SK-N-SH (cell line): ENCODE data around the gene DNM2. TPM values are rescaled to one million over a fixed set of nuclear protein-coding genes. Genes with fewer than 3 reads are reported as not detected.

Source experiments
- CTCF ChIA-PET: fragments of 300-600, 350-600 bp; formaldehyde crosslinking; extraction: SDS; loops from one replicate; lab custom pipeline; 2021; lab: Yijun Ruan, JAX
- POLR2A ChIA-PET: fragments of 350-600 bp; sonication (Branson Sonifier 250); formaldehyde crosslinking; extraction: SDS; loops from one replicate; lab custom pipeline; 2020; ENCODE audit warnings: antibody characterized with exemption, inconsistent platforms; lab: Yijun Ruan, JAX
- DNase-seq: peaks from one replicate; pipeline ENCODE4 v3.0.0; 2012
- H2AFZ ChIP-seq: fragments of 200-600 bp; sonication (generic); 2 replicates; pipeline ENCODE4 v1.8.1; 2016; ENCODE audit warnings: antibody characterized with exemption, mild to moderate bottlenecking, low read depth
- H3F3A ChIP-seq: fragments of 200-600 bp; sonication (generic); replicated peaks from 2 replicates; pipeline ENCODE3; 2016; ENCODE audit warnings: antibody characterized with exemption, mild to moderate bottlenecking; ENCODE audit not compliant: insufficient read depth
- H3K27ac ChIP-seq, 2 experiments: fragments of 200-500 bp in 1 of 2; fragments of 200-600 bp in 1 of 2; sonication (Bioruptor generic) in 1 of 2; sonication (generic), shearing (Covaris generic) in 1 of 2; 2 replicates each; pipeline versions ENCODE4 v1.5.1 to v1.6.1; 2014 to 2016; ENCODE audit warnings: low read depth in 2 of 2, inconsistent platforms in 1 of 2, low read length in 1 of 2, mild to moderate bottlenecking in 1 of 2, mixed read lengths in 1 of 2
- H3K27me3 ChIP-seq: fragments of 200-600 bp; sonication (generic), shearing (Covaris generic); 2 replicates; pipeline ENCODE4 v1.6.1; 2016; ENCODE audit warnings: mixed run types; ENCODE audit not compliant: insufficient read depth
- H3K36me3 ChIP-seq, 2 experiments: fragments of 200-500 bp in 1 of 2; fragments of 200-600 bp in 1 of 2; sonication (Bioruptor generic) in 1 of 2; sonication (generic) in 1 of 2; replicated peaks in 1 of 2; 2 replicates each; pipeline versions ENCODE3 to v1.5.1; 2014 to 2016; ENCODE audit warnings: low read length in 1 of 2, mild to moderate bottlenecking in 1 of 2; ENCODE audit not compliant: insufficient read depth in 2 of 2, control insufficient read depth in 1 of 2
- H3K4me1 ChIP-seq, 2 experiments: fragments of 200-500 bp in 1 of 2; fragments of 200-600 bp in 1 of 2; sonication (Bioruptor generic) in 1 of 2; sonication (generic), shearing (Covaris generic) in 1 of 2; 2 replicates each; pipeline versions ENCODE4 v1.5.1 to v1.6.1; 2014 to 2016; ENCODE audit warnings: low read depth in 1 of 2, low read length in 1 of 2, mixed run types in 1 of 2; ENCODE audit not compliant: insufficient read depth in 2 of 2, control insufficient read depth in 1 of 2
- H3K4me2 ChIP-seq: fragments of 200-600 bp; sonication (generic), shearing (Covaris generic); 2 replicates; pipeline ENCODE4 v1.6.1; 2017; ENCODE audit warnings: mixed run types
- H3K4me3 ChIP-seq, 2 experiments: fragments of 200-500 bp in 1 of 2; fragments of 200-600 bp in 1 of 2; sonication (Bioruptor generic) in 1 of 2; sonication (generic), shearing (Covaris generic) in 1 of 2; 2 replicates each; pipeline versions ENCODE4 v1.5.1 to v1.8.1; 2014 to 2016; ENCODE audit warnings: low read depth in 2 of 2, inconsistent platforms in 1 of 2, low read length in 1 of 2, mild to moderate bottlenecking in 1 of 2, mixed read lengths in 1 of 2, moderate library complexity in 1 of 2
- H3K79me2 ChIP-seq: fragments of 200-600 bp; sonication (generic); 2 replicates; pipeline ENCODE4 v1.8.1; 2017; ENCODE audit warnings: mild to moderate bottlenecking; ENCODE audit not compliant: insufficient read depth
- H3K9ac ChIP-seq: fragments of 200-600 bp; sonication (generic); 2 replicates; pipeline ENCODE4 v1.6.1; 2017; ENCODE audit warnings: mixed run types
- H3K9me2 ChIP-seq: fragments of 200-600 bp; sonication (generic); 2 replicates; pipeline ENCODE4 v1.6.1; 2017; ENCODE audit warnings: mixed run types
- H3K9me3 ChIP-seq: fragments of 200-600 bp; sonication (generic); 2 replicates; pipeline ENCODE4 v1.6.1; 2017; ENCODE audit warnings: mixed run types, mild to moderate bottlenecking, moderate library complexity
- H4K20me1 ChIP-seq: fragments of 200-600 bp; sonication (generic); 2 replicates; pipeline ENCODE4 v1.6.1; 2017; ENCODE audit warnings: mild to moderate bottlenecking, mixed run types; ENCODE audit not compliant: insufficient read depth
- FOXM1 ChIP-seq: IDR thresholded peaks from 2 replicates; pipeline ENCODE4 v1.4.0; 2012; ENCODE audit warnings: low read depth, mild to moderate bottlenecking
- GABPA ChIP-seq: IDR thresholded peaks from 2 replicates; pipeline ENCODE4 v1.4.0; 2012; ENCODE audit warnings: low read depth, mild to moderate bottlenecking
- GATA2 ChIP-seq: sonication (generic); formaldehyde crosslinking; IDR thresholded peaks from 2 replicates; pipeline ENCODE4 v1.5.0; 2020; ENCODE audit warnings: mild to moderate bottlenecking, missing genetic modification reagents
- IRF3 ChIP-seq: fragments of 150-350 bp; IDR thresholded peaks from 2 replicates; pipeline ENCODE4 v1.6.1; 2016; ENCODE audit warnings: mild to moderate bottlenecking, low read depth, low read length
- MEF2A ChIP-seq: IDR thresholded peaks from 2 replicates; pipeline ENCODE4 v1.4.0; 2012; ENCODE audit warnings: low read depth, borderline replicate concordance
- PBX3 ChIP-seq: IDR thresholded peaks from 2 replicates; pipeline ENCODE4; 2012
- SMC3 ChIP-seq: IDR thresholded peaks from 2 replicates; pipeline ENCODE4 v1.6.1; 2012; ENCODE audit warnings: low read depth, low read length, improper control_type of control experiment
- USF1 ChIP-seq: IDR thresholded peaks from 2 replicates; pipeline ENCODE4 v1.4.0; 2012; ENCODE audit warnings: low read depth, borderline replicate concordance
- WGBS: methylation state at CpG from one replicate; pipeline ENCODE4 v1.1.6; 2017; ENCODE audit warnings: low lambda C conversion rate; 5-methylcytosine and 5-hydroxymethylcytosine counted together
- polyA plus RNA-seq, 3 experiments: library from polyadenylated mRNA; depleted of rRNA; stranded (reverse); fragments of >200 nt; gene quantifications; 2 replicates each; pipeline ENCODE4 v1.2.3, GENCODE V29; 2012

DNM2 gene
- polyA plus RNA-seq, 1 of the 3 experiments (the other 2 are of a cell fraction): 52.5 TPM

GRCh38 chr19:10736916-10737551 is 19.2 kb downstream of the DNM2 start:
- DNase-seq: no peak
- Histone ChIP-seq H3K27me3 (no peaks in the 10 kb centered on the region), H3F3A (peaks cover 8% of the 10 kb centered on the region), H3K79me2 (peaks cover 100% of the 10 kb centered on the region), H3K27ac (no peak overlapping the region), H2AFZ (no peak overlapping the region), H3K9ac (no peak overlapping the region), H3K4me3 (no peak overlapping the region), H3K4me2 (no peak overlapping the region), H3K36me3 (peaks cover 0 to 13% of the 10 kb centered on the region in 2 experiments), H3K9me3 (0 out of 2 replicates have a peak, but pooled peaks cover 10% of the 10 kb centered on the region), H3K9me2 (no peaks in the 10 kb centered on the region), H3K4me1 (no peaks in the 10 kb centered on the region; a peak in 1 of 4 replicates), H4K20me1 (peaks cover 45% of the 10 kb centered on the region)
- TF ChIP-seq USF1: no peak
- no peak for TF ChIP-seq MEF2A
- no peak for TF ChIP-seq PBX3
- no peak for TF ChIP-seq FOXM1
- no peak for TF ChIP-seq GABPA
- WGBS: 93% methylated on average over 8 of the region's 9 CpGs
- ChIA-PET CTCF (interaction anchor here (1.0 to 1.4 kb wide), 3 partner anchors 12 to 134 kb away, joined by 3 read pairs; no protein-coding TSS in a partner anchor), POLR2A (no interaction called here)

GRCh38 chr19:10737722-10738121 is 19.8 kb downstream of the DNM2 start:
- peaks cover 0 to 13% of the 10 kb centered on the region in 2 experiments for H3K36me3 ChIP-seq
- H3K4me2 ChIP-seq: no peak overlapping the region
- peaks cover 8% of the 10 kb centered on the region for H3F3A ChIP-seq
- no peaks in the 10 kb centered on the region for H3K27me3 ChIP-seq
- H3K9me2 ChIP-seq: no peaks in the 10 kb centered on the region
- no peak for DNase-seq
- no peaks in the 10 kb centered on the region; a peak in 1 of 4 replicates for H3K4me1 ChIP-seq
- H3K9me3 ChIP-seq: 0 out of 2 replicates have a peak, but pooled peaks cover 10% of the 10 kb centered on the region
- WGBS: 96% methylated on average over 7 of the region's 9 CpGs
- no peak overlapping the region for H2AFZ ChIP-seq
- ChIA-PET POLR2A (no interaction called here), CTCF (no interaction called here)
- H3K4me3 ChIP-seq: no peak overlapping the region
- peaks cover 52% of the 10 kb centered on the region for H4K20me1 ChIP-seq
- no peak overlapping the region for H3K9ac ChIP-seq
- H3K79me2 ChIP-seq: peaks cover 100% of the 10 kb centered on the region
- no peak overlapping the region for H3K27ac ChIP-seq
- TF ChIP-seq USF1: no peak
- TF ChIP-seq IRF3: no peak
- no peak for TF ChIP-seq SMC3
- no peak for TF ChIP-seq GATA2 (CRISPR knock-in tag)
